Neural cell (in vitro differentiated cells): ENCODE results near the gene ADGRG7.

Source experiments
- EZH2 ChIP-seq: fragments of 200-600, 300-800 bp; shearing (Covaris generic), sonication (generic); IDR thresholded peaks from 2 replicates; pipeline ENCODE4 v1.6.1; 2014; ENCODE audit warnings: antibody characterized with exemption, low read length, borderline replicate concordance, mild to moderate bottlenecking; ENCODE audit not compliant: insufficient read depth, poor library complexity, severe bottlenecking
- POLR2AphosphoS5 ChIP-seq: IDR thresholded peaks from 2 replicates; pipeline ENCODE4 v1.6.1; 2012
- TF ChIP-seq, protein P1 (sequence below): fragments of 450-650 bp; IDR thresholded peaks from 2 replicates; pipeline ENCODE4 v1.5.1; 2014; ENCODE audit warnings: antibody characterized with exemption, mild to moderate bottlenecking, moderate library complexity; ENCODE audit not compliant: poor library complexity, severe bottlenecking
- TF ChIP-seq, protein P2 (sequence below): IDR thresholded peaks from 2 replicates; pipeline ENCODE4 v1.6.1; 2012; ENCODE audit warnings: borderline replicate concordance

- TF ChIP-seq EZH2 (no peak), POLR2AphosphoS5 (no peak)
- TF ChIP-seq, protein P1, sequence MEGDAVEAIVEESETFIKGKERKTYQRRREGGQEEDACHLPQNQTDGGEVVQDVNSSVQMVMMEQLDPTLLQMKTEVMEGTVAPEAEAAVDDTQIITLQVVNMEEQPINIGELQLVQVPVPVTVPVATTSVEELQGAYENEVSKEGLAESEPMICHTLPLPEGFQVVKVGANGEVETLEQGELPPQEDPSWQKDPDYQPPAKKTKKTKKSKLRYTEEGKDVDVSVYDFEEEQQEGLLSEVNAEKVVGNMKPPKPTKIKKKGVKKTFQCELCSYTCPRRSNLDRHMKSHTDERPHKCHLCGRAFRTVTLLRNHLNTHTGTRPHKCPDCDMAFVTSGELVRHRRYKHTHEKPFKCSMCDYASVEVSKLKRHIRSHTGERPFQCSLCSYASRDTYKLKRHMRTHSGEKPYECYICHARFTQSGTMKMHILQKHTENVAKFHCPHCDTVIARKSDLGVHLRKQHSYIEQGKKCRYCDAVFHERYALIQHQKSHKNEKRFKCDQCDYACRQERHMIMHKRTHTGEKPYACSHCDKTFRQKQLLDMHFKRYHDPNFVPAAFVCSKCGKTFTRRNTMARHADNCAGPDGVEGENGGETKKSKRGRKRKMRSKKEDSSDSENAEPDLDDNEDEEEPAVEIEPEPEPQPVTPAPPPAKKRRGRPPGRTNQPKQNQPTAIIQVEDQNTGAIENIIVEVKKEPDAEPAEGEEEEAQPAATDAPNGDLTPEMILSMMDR = no peak
- TF ChIP-seq, protein P2, sequence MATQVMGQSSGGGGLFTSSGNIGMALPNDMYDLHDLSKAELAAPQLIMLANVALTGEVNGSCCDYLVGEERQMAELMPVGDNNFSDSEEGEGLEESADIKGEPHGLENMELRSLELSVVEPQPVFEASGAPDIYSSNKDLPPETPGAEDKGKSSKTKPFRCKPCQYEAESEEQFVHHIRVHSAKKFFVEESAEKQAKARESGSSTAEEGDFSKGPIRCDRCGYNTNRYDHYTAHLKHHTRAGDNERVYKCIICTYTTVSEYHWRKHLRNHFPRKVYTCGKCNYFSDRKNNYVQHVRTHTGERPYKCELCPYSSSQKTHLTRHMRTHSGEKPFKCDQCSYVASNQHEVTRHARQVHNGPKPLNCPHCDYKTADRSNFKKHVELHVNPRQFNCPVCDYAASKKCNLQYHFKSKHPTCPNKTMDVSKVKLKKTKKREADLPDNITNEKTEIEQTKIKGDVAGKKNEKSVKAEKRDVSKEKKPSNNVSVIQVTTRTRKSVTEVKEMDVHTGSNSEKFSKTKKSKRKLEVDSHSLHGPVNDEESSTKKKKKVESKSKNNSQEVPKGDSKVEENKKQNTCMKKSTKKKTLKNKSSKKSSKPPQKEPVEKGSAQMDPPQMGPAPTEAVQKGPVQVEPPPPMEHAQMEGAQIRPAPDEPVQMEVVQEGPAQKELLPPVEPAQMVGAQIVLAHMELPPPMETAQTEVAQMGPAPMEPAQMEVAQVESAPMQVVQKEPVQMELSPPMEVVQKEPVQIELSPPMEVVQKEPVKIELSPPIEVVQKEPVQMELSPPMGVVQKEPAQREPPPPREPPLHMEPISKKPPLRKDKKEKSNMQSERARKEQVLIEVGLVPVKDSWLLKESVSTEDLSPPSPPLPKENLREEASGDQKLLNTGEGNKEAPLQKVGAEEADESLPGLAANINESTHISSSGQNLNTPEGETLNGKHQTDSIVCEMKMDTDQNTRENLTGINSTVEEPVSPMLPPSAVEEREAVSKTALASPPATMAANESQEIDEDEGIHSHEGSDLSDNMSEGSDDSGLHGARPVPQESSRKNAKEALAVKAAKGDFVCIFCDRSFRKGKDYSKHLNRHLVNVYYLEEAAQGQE = no peak
These were observed 116.6 kb downstream of the ADGRG7 start for GRCh38 chr3:100725935-100726513.
